HUES6 (cell line): ENCODE data around the gene HNRNPUL1.
A peak's percentile ranks its signal among the peaks of the same experiment; 100 is the strongest.

Experiments used
- H3K27ac ChIP-seq: 2 replicates; pipeline ENCODE4 v1.7.0; 2013; ENCODE audit warnings: low read depth, mild to moderate bottlenecking, low read length, inconsistent platforms
- H3K27me3 ChIP-seq: 2 replicates; pipeline ENCODE4 v1.6.1; 2013; ENCODE audit warnings: low read length; ENCODE audit not compliant: control insufficient read depth, insufficient read depth
- H3K36me3 ChIP-seq: 2 replicates; pipeline ENCODE4 v1.6.1; 2013; ENCODE audit warnings: low read length; ENCODE audit not compliant: control insufficient read depth, insufficient read depth
- H3K4me1 ChIP-seq: 2 replicates; pipeline ENCODE4 v1.6.1; 2013; ENCODE audit warnings: low read length; ENCODE audit not compliant: control insufficient read depth, insufficient read depth
- H3K4me3 ChIP-seq: 2 replicates; pipeline ENCODE4 v1.5.1; 2013; ENCODE audit warnings: low read depth, low read length
- H3K9ac ChIP-seq: one replicate; pipeline ENCODE4 v1.6.1; 2013; ENCODE audit warnings: mild to moderate bottlenecking, low read length
- H3K9me3 ChIP-seq: 2 replicates; pipeline ENCODE4 v1.6.1; 2013; ENCODE audit warnings: low read depth, low read length; ENCODE audit not compliant: control insufficient read depth, insufficient read depth

The HNRNPUL1 gene

DNA sequence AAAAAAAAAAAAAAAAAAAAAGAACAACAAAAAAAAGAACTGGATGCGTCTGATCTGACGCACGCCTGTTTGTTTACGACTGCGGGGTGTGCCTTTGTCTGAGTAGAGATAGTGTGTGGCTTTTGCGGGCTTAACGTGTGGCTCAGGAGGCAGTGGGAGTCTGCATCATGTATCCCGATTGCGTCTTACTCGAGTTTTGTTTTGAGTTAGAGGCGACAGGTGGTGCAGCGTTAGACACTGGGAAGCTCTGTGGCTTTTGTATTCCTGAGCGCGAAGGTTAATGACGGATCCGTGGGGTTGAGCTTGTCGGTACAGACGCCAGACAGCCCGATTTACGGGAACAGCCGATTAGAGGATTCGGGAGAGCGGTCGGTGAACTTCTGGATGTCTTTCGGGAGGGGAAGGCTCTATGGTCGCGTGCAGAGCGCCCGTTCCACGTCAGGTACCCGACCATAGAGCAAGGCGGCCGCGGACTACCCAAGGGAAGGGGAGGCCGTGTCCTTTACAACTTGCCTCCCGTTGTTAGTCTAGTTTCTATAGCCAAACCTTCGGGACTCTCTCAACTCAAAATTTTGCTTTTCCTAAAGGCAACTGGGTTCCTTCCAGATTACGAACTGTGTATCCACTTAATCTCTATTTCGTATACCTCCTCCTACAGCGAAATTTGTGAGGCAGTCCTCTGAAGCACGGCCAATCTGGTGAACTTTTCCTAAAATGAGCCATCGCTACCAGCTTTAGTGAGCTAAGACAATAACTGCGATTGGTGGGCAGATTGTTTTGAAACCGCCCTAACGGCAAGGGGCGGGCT is 926 bp upstream of the HNRNPUL1 start:
- Histone ChIP-seq H3K4me3 (peak overlapping the region; percentile 83), H3K27ac (peak overlapping the region; percentile 44), H3K36me3 (peaks cover 33% of the 10 kb centered on the region), H3K27me3 (no peaks in the 10 kb centered on the region), H3K4me1 (peaks cover 15% of the 10 kb centered on the region), H3K9me3 (no peaks in the 10 kb centered on the region), H3K9ac (peak overlapping the region; percentile 94)

DNA sequence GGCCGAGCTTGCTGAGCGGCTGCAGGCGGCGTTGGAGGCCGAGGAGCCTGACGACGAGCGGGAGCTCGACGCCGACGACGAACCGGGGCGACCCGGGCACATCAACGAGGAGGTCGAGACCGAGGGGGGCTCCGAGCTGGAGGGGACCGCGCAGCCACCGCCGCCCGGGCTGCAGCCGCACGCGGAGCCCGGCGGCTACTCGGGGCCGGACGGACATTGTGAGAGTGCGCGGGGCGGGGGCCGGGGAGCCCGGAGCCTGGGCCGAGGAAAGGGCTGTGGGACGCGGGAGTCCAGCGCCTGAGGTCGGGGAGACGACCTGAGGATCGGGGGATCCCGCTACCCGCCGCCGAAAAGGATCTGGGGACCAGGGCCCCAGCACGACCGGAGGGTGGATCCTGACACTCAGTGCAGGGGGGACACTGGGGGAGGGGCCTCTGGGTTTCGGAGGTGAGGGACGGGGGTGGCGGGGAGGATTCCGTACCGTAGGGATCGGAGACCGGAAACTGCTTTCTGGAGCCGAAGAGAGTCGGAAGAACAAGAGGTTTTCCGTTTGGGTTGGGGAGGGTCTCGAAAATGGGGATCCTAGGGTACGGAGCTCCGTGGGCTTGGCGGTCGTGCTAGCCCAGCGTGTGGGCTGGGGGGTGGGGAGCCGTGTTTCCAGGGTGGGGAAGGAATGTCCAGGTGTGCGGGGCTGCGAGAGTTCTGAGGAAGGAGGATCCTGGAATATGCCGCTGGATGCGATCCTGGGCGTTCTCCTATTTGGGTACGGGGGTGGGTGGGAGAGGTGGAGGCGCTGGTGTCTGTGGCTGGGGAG is 616 bp downstream of the HNRNPUL1 start:
- peaks cover 33% of the 10 kb centered on the region for H3K36me3 ChIP-seq
- H3K9me3 ChIP-seq = no peaks in the 10 kb centered on the region
- peak overlapping the region; percentile 99 for H3K27ac ChIP-seq
- peaks cover 15% of the 10 kb centered on the region for H3K4me1 ChIP-seq
- H3K4me3 ChIP-seq = peak overlapping the region; percentile 92
- H3K27me3 ChIP-seq = no peaks in the 10 kb centered on the region
- H3K9ac ChIP-seq = peak overlapping the region; percentile 100

DNA sequence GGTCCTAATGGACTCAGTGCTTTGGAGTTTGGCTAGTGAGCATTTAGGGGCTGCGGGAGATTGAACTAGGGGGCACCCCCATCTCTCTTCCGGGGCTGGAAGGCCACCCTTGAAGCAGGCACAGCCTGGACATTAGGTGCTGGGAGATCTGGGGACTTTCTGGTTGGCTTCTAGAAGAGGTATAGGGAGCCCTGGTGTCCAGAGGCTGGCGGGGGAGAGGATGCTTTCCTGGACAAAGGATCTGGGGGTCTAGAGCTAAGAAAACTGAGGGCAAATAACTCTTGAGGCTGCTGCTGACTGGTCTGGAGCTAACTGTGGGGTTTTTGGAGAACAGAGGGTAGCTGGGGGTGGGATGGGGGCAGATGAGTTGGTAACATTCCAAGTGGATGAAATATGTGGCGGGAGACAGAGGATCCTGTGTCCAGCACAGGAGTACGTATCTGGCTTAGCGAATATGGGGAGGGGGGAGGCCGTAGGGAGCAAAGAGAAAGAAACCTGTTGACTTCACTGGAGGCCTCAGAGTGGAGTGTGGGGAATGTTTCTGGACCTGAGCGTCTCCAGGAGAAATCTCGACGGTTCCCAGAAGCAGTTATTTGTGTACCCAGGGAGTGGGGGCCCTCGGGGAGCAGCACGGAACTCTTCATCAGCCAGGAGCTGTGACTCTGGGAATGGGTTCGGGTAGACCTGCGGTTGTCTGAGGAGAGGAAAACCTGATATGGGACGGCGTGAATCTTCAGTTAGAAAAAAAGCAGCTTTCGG is 1.4 kb downstream of the HNRNPUL1 start:
- Histone ChIP-seq H3K27ac (peak overlapping the region; percentile 99), H3K9ac (peak overlapping the region; percentile 100), H3K27me3 (no peaks in the 10 kb centered on the region), H3K4me1 (peaks cover 15% of the 10 kb centered on the region), H3K36me3 (peaks cover 39% of the 10 kb centered on the region), H3K9me3 (no peaks in the 10 kb centered on the region), H3K4me3 (peak overlapping the region; percentile 92)

DNA sequence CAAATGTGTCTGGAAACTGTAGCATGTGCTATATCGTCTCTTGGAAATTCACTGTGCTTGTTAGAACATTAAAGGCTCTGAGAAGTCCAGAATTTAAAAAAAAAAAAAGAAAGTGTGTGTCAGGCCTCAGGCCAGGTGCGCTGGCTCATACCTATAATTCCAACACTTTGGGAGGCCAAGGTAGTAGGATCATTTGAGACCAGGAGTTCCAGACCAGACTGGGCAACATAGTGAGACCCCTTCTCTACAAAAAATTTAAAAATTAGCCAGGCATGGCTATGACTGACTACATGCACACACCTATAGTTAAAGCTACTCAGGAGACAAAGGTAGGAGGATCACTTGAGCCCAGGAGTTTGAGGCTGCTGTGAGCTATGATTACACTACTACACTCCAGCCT is 4.9 kb downstream of the HNRNPUL1 start:
- Histone ChIP-seq H3K9ac (no peak overlapping the region), H3K4me1 (peaks cover 9% of the 10 kb centered on the region), H3K9me3 (no peaks in the 10 kb centered on the region), H3K27me3 (no peaks in the 10 kb centered on the region), H3K4me3 (no peak overlapping the region), H3K36me3 (peaks cover 73% of the 10 kb centered on the region), H3K27ac (no peak overlapping the region)

DNA sequence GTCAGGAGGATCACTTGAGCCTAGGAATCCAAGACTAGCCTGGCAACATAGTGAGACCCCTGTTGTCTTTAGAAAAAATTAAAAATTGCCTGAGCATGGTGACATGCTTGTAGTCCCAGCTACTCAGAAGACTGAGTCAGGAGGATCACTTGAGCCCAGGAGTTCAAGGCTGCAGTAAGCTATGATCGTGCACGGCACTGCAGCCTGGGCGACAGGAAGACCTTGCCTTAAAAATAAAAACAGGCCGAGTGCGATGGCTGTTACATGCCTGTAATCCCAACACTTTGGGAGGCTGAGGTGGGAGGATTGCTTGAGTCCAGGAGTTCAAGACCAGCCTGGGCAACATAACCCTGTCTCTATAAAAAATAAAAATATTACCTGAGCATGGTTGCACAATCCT is 5.4 kb downstream of the HNRNPUL1 start:
- peaks cover 9% of the 10 kb centered on the region for H3K4me1 ChIP-seq
- H3K4me3 ChIP-seq = no peak overlapping the region
- H3K36me3 ChIP-seq = peaks cover 79% of the 10 kb centered on the region
- no peak overlapping the region for H3K27ac ChIP-seq
- H3K27me3 ChIP-seq = no peaks in the 10 kb centered on the region
- no peak overlapping the region for H3K9ac ChIP-seq
- no peaks in the 10 kb centered on the region for H3K9me3 ChIP-seq

DNA sequence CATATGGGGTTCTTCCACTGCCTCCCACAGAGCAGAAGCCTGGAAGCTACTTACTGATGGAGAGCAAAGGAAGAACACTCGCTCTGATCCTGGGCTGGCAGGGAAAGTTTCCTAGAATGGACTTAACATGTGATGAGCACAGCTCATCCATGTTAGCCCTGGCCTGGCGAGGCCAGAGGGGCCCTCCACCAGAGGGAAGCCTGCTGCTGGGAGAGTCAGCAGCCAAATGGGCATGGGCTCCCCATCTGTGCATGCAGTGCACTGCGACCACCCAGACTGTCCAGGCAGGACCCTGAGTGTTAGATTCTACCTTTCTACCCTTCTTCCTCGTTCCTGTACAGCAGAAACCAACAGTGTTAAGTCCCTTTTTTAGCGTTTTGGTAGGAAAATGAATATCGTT is 8.9 kb downstream of the HNRNPUL1 start:
- Histone ChIP-seq H3K4me1 (no peaks in the 10 kb centered on the region), H3K4me3 (no peak overlapping the region), H3K9ac (no peak overlapping the region), H3K36me3 (peaks cover 99% of the 10 kb centered on the region), H3K27ac (no peak overlapping the region), H3K27me3 (no peaks in the 10 kb centered on the region), H3K9me3 (no peaks in the 10 kb centered on the region)

DNA sequence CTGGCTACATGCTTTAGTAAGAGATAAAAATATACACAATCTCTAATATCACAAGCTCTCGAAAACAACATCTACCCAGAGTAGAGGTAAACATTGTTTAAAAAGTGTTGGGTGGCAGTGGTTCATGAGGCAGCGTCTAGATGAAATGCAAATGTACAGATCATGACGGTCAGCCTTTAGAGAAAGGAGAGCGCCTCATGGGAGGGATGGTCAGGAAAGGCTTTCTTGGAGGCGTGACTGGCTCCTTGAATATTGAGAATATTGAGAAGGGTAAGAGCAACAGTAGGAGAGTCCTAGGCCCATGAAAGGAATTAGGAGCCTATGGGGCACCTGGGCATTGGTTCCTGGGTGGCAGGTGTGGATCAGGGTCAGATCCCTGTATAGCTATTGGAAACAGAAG is 10.6 kb downstream of the HNRNPUL1 start:
- no peak overlapping the region for H3K9ac ChIP-seq
- H3K36me3 ChIP-seq = peaks cover 99% of the 10 kb centered on the region
- no peaks in the 10 kb centered on the region for H3K27me3 ChIP-seq
- no peak overlapping the region for H3K4me3 ChIP-seq
- no peaks in the 10 kb centered on the region for H3K9me3 ChIP-seq
- no peak overlapping the region for H3K27ac ChIP-seq
- no peaks in the 10 kb centered on the region for H3K4me1 ChIP-seq

DNA sequence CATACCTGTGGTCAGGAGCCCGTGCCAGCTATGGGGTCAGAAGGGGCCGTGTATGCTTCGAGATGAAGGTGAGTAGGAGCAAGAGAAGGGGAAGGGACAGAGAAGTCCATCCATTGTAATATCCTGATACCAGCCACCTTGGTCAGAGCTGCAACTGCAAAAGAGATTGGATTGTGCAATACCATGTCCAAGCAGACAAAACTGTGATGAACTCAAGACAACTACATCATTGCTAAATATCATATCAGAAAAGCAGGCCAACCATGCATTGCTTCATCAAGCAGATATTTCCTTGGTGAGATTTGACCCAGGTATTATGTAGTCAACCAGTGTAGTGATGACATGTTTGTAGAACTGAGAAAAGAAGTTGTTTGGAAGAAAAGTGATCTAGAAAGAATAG is 12.1 kb downstream of the HNRNPUL1 start:
- Histone ChIP-seq H3K4me3 (no peak overlapping the region), H3K9ac (no peak overlapping the region), H3K9me3 (no peaks in the 10 kb centered on the region), H3K4me1 (no peaks in the 10 kb centered on the region), H3K36me3 (peaks cover 99% of the 10 kb centered on the region), H3K27me3 (no peaks in the 10 kb centered on the region), H3K27ac (no peak overlapping the region)

DNA sequence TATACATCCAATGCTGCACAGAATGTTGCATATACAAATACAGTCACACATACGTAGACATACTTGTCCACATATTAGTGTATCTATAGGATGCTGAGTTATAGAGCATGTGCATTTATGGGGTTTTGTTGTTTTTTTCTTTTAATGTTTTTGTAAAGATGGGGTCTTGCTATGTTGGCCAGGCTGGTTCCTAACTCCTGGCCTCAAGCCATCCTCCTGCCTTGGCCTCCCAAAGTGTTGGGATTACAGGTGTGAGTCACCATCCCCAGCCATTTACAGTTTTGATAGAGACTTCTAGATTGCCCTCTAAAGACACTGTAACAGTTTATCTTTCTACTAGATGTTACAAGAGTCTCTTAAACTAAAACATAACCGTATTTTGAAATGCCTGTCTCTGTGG is 14.3 kb downstream of the HNRNPUL1 start:
- no peaks in the 10 kb centered on the region for H3K4me1 ChIP-seq
- no peak overlapping the region for H3K9ac ChIP-seq
- H3K9me3 ChIP-seq = no peaks in the 10 kb centered on the region
- no peak overlapping the region for H3K27ac ChIP-seq
- H3K36me3 ChIP-seq = peaks cover 97% of the 10 kb centered on the region
- H3K4me3 ChIP-seq = no peak overlapping the region
- no peaks in the 10 kb centered on the region for H3K27me3 ChIP-seq

DNA sequence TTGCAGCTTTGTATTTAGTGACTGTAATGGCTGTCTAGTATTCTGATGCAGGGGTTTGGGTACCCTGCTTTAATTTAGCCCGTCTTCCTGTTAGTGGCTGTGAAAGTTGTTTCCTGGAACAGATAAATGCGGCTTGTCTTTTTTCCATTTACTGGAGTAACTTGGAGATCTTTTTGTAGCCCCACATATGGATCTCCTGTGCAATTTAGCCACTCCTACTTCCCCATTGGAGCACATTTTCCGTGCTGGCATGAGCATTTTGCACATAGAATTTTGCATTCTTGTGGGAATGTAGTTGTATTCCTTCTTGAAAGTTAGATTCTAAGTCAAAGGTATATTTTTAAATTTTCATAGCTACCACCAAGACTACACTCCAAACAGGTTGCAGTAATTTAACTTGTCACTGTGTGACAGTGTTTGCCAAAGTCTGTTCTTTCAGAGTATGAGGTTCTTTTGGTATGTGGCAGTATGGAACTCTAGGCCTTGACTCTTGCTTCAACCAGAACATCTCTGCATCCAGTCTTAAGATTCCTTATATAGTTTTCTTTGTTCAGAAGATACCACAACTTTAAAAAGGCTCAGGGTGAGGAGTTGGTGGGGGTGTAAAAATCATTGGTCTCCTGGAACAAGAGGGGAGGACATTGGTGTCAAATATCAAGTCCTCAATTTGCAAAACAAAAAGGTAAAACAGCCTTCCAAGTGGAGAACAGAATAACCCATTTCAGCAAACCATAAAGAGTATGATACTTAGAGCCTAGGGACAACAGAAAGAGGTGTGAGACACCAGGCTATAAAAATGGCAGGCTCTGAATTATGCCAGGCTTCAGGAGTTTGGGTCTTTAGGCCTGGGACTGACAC is 24.7 kb downstream of the HNRNPUL1 start:
- Histone ChIP-seq H3K27me3 (no peaks in the 10 kb centered on the region), H3K36me3 (peaks cover 96% of the 10 kb centered on the region), H3K4me3 (no peak overlapping the region), H3K9me3 (no peaks in the 10 kb centered on the region), H3K9ac (no peak overlapping the region), H3K27ac (no peak overlapping the region), H3K4me1 (peaks cover 8% of the 10 kb centered on the region; the same call in 1 of the 2 replicates)
